Endothelial cell of umbilical vein (primary cell): Measurements from ENCODE around the gene MRAS. TPM values are rescaled to one million over a fixed set of nuclear protein-coding genes. Genes with fewer than 3 reads are reported as not detected.

ENCODE experiments used
- BruUV-seq: library from RNA; stranded (reverse); fragments of 400-500 nt; replicated peaks from 2 replicates; lab custom pipeline; 2021; lab: Mats Ljungman, UMichigan
- CTCF ChIA-PET: fragments of 300-600, 350-600 bp; sonication (Branson Sonifier 250); formaldehyde crosslinking; loops from one replicate; lab custom pipeline; 2021; ENCODE audit warnings: antibody characterized with exemption, inconsistent platforms; lab: Charles Lee
- POLR2A ChIA-PET: fragments of 300-600, 350-600 bp; sonication (Branson Sonifier 250); formaldehyde crosslinking; loops from one replicate; lab custom pipeline; 2021; ENCODE audit warnings: antibody characterized with exemption, inconsistent platforms; lab: Charles Lee
- DNase-seq: peaks from one replicate; pipeline ENCODE4 v3.0.0-alpha.2; 2011; ENCODE audit warnings: low read depth, low spot score
- FAIRE-seq: peaks from 2 replicates; lab custom pipeline; 2011; peaks lifted over from hg19 to GRCh38; lab: Jason Lieb, UNC
- H2AFZ ChIP-seq: 2 replicates; pipeline ENCODE4 v1.6.0; 2012; ENCODE audit warnings: low read depth, low read length, control low read depth, inconsistent platforms
- H3K27ac ChIP-seq: 2 replicates; pipeline ENCODE4 v1.5.1; 2011; ENCODE audit warnings: low read depth, mild to moderate bottlenecking, control low read depth, low read length, moderate library complexity; ENCODE audit not compliant: insufficient read depth
- H3K27me3 ChIP-seq, 2 experiments: 2 replicates each; pipeline versions ENCODE4 v1.6.0 to v1.6.1; 2011; ENCODE audit warnings: low read length in 2 of 2, mixed read lengths in 1 of 2; ENCODE audit not compliant: control insufficient read depth in 2 of 2, insufficient read depth in 2 of 2
- H3K36me3 ChIP-seq, 2 experiments: 2 replicates in 1 of 2; 3 replicates in 1 of 2; pipeline ENCODE4 v1.5.1; 2011; ENCODE audit warnings: low read length in 2 of 2, mild to moderate bottlenecking in 1 of 2, moderate library complexity in 1 of 2; ENCODE audit not compliant: control insufficient read depth in 2 of 2, insufficient read depth in 2 of 2; ENCODE audit errors: extremely low read depth in 1 of 2
- H3K4me1 ChIP-seq: 3 replicates; pipeline ENCODE4 v1.5.1; 2011; ENCODE audit warnings: mild to moderate bottlenecking, low read length; ENCODE audit not compliant: control insufficient read depth, insufficient read depth; ENCODE audit errors: extremely low read depth
- H3K4me2 ChIP-seq: 2 replicates; pipeline ENCODE4 v1.6.1; 2011; ENCODE audit warnings: low read length, control low read depth, mixed read lengths; ENCODE audit not compliant: insufficient read depth
- H3K4me3 ChIP-seq, 3 experiments: fragments of 200-600 bp in 1 of 3; sonication (generic), shearing (Covaris generic) in 1 of 3; replicated peaks in 1 of 3; 2 replicates each; pipeline ENCODE4 v1.5.1; 2011 to 2016; ENCODE audit warnings: control low read depth in 3 of 3, low read length in 3 of 3, mild to moderate bottlenecking in 2 of 3, inconsistent platforms in 1 of 3, low read depth in 1 of 3, moderate library complexity in 1 of 3; ENCODE audit not compliant: insufficient read depth in 1 of 3
- H3K79me2 ChIP-seq: 2 replicates; pipeline ENCODE4 v1.6.0; 2012; ENCODE audit warnings: low read length, inconsistent platforms; ENCODE audit not compliant: control insufficient read depth, insufficient read depth
- H3K9ac ChIP-seq: replicated peaks from 2 replicates; pipeline ENCODE3; 2011; ENCODE audit warnings: low read length, control low read depth; ENCODE audit not compliant: insufficient read depth; ENCODE audit errors: extremely low read depth
- H3K9me1 ChIP-seq: replicated peaks from 3 replicates; pipeline ENCODE4 v1.6.0; 2011; ENCODE audit warnings: mild to moderate bottlenecking, low read length; ENCODE audit not compliant: control insufficient read depth, insufficient read depth; ENCODE audit errors: extremely low read depth
- H3K9me3 ChIP-seq: replicated peaks from 2 replicates; pipeline ENCODE4 v1.5.1; 2012; ENCODE audit warnings: low read length, inconsistent platforms; ENCODE audit not compliant: control insufficient read depth, insufficient read depth
- H4K20me1 ChIP-seq: replicated peaks from 2 replicates; pipeline ENCODE3; 2011; ENCODE audit warnings: mild to moderate bottlenecking, low read length; ENCODE audit not compliant: control insufficient read depth, insufficient read depth; ENCODE audit errors: extremely low read depth
- CTCF ChIP-seq, 2 donors: IDR thresholded peaks; 1 replicate in 1 of 2; 2 replicates in 1 of 2; pipeline ENCODE4 v1.5.1; 2011; ENCODE audit warnings: low read length in 2 of 2, mild to moderate bottlenecking in 2 of 2, moderate library complexity in 2 of 2, control low read depth in 1 of 2, inconsistent platforms in 1 of 2, low read depth in 1 of 2; ENCODE audit not compliant: insufficient read depth in 1 of 2; ENCODE audit errors: extremely low read depth in 1 of 2
- EZH2 ChIP-seq: IDR thresholded peaks from 2 replicates; pipeline ENCODE4 v1.6.1; 2012; ENCODE audit warnings: borderline replicate concordance, low read depth, mild to moderate bottlenecking, moderate library complexity, low read length, inconsistent platforms; ENCODE audit not compliant: severe bottlenecking
- FOS ChIP-seq: IDR thresholded peaks from 2 replicates; pipeline ENCODE4 v1.6.1; 2011; ENCODE audit warnings: mild to moderate bottlenecking, low read length, moderate library complexity, borderline replicate concordance; ENCODE audit not compliant: insufficient read depth
- GATA2 ChIP-seq: IDR thresholded peaks from 2 replicates; pipeline ENCODE4 v1.7.0; 2011; ENCODE audit warnings: low read depth, mild to moderate bottlenecking, moderate library complexity, mixed read lengths, low read length; ENCODE audit not compliant: insufficient read length, insufficient read depth
- JUN ChIP-seq: IDR thresholded peaks from 2 replicates; pipeline ENCODE4 v1.6.1; 2011; ENCODE audit warnings: borderline replicate concordance, low read depth; ENCODE audit not compliant: insufficient read length, insufficient read depth
- MAX ChIP-seq: IDR thresholded peaks from 2 replicates; pipeline ENCODE4 v1.6.1; 2011; ENCODE audit not compliant: insufficient read depth, insufficient read length
- MYC ChIP-seq: IDR thresholded peaks from one replicate; pipeline ENCODE4 v1.6.1; 2011; ENCODE audit warnings: mild to moderate bottlenecking, low read depth, low read length
- POLR2A ChIP-seq: IDR thresholded peaks from 2 replicates; pipeline ENCODE4 v1.6.1; 2012; ENCODE audit warnings: low read depth, mild to moderate bottlenecking, control low read depth, low read length
- POLR2AphosphoS5 ChIP-seq: IDR thresholded peaks from 2 replicates; pipeline ENCODE4 v1.6.1; 2012; ENCODE audit warnings: low read depth, mild to moderate bottlenecking, control low read depth, low read length, moderate library complexity; ENCODE audit not compliant: insufficient read depth
- dilution Hi-C: fragments of 300-500 bp; cut with MboI; formaldehyde crosslinking; loops from one replicate; pipeline ENCODE4 v1.15.0; 2019; ENCODE audit warnings: low sequenced_read_pairs; ENCODE audit not compliant: extremely low pct_ligation_motif_present
- intact Hi-C: fragments of 100-400 bp; cut with micrococcal nuclease; formaldehyde crosslinking; loops from one replicate; pipeline ENCODE4 v1.10.0; 2022
- polyA plus RNA-seq, 4 experiments: library from polyadenylated mRNA; depleted of rRNA in 3 of 4; stranded (reverse) in 3 of 4; unstranded in 1 of 4; fragments of >200 nt; gene quantifications; 2 replicates each; pipeline versions ENCODE4 v1.2.1 to v1.2.3, GENCODE V29; 2011 to 2012; ENCODE audit warnings: missing spikeins in 1 of 4
- total RNA-seq: library from RNA; stranded (reverse); gene quantifications from 2 replicates; pipeline ENCODE4 v1.2.3, GENCODE V29; 2021

The MRAS gene
- total and polyA plus RNA-seq, 2 donors (not counting 3 experiments of a cell fraction or from before 2014, with no cell fraction given) = 14.6 to 16.5 TPM

- ChIA-PET CTCF (interaction anchor here (2.2 kb wide), 1 partner anchor 483 kb away, joined by 7 read pairs; no protein-coding TSS in a partner anchor), POLR2A (no interaction called here)
- Histone ChIP-seq H4K20me1 (no peaks in the 10 kb centered on the region), H3K4me3 (no peak overlapping the region), H3K9me3 (no peaks in the 10 kb centered on the region), H2AFZ (no peak overlapping the region), H3K36me3 (no peaks in the 10 kb centered on the region), H3K4me2 (no peak overlapping the region), H3K4me1 (no peaks in the 10 kb centered on the region), H3K79me2 (no peaks in the 10 kb centered on the region), H3K27ac (no peak overlapping the region), H3K9ac (no peak overlapping the region), H3K9me1 (no peaks in the 10 kb centered on the region), H3K27me3 (peaks cover 13% of the 10 kb centered on the region in 2 experiments)
- dilution Hi-C loops (no loop called here), intact Hi-C loops (no loop called here)
- TF ChIP-seq GATA2 = no peak
- no peak for TF ChIP-seq MAX
- TF ChIP-seq JUN = no peak
- TF ChIP-seq CTCF (IDR thresholded peaks at IDR 0.05; ENCODE audit: extremely low read depth in 1 of 2, insufficient read depth in 1 of 2, low read depth in 1 of 2, low read length in 2 of 2) = no peak
- BruUV-seq = no TSS peak
- DNase-seq (no peak), FAIRE-seq (no peak)
Observed at GRCh38 chr3:138440596-138440995, 92.2 kb downstream of the MRAS start.

- Histone ChIP-seq H3K9me1 (no peaks in the 10 kb centered on the region), H4K20me1 (no peaks in the 10 kb centered on the region), H3K4me3 (no peak overlapping the region), H3K9me3 (no peaks in the 10 kb centered on the region), H3K27me3 (peaks cover 6 to 8% of the 10 kb centered on the region in 2 experiments), H3K27ac (no peak overlapping the region), H3K9ac (no peak overlapping the region), H3K36me3 (no peaks in the 10 kb centered on the region), H3K4me2 (no peak overlapping the region), H2AFZ (no peak overlapping the region), H3K79me2 (no peaks in the 10 kb centered on the region), H3K4me1 (no peaks in the 10 kb centered on the region)
- CTCF ChIA-PET = interaction anchor here (2.2 kb wide), 1 partner anchor 482 kb away, joined by 7 read pairs; no protein-coding TSS in a partner anchor
- BruUV-seq = no TSS peak
- POLR2A ChIA-PET = no interaction called here
- FAIRE-seq = no peak
- DNase-seq = no peak
- dilution Hi-C loops = no loop called here
- intact Hi-C loops = no loop called here
- no peak for TF ChIP-seq MAX
- TF ChIP-seq POLR2AphosphoS5 = no peak
- TF ChIP-seq EZH2 = no peak
- TF ChIP-seq CTCF (IDR thresholded peaks at IDR 0.05; ENCODE audit: extremely low read depth in 1 of 2, insufficient read depth in 1 of 2, low read depth in 1 of 2, low read length in 2 of 2) = no peak
- TF ChIP-seq GATA2 = no peak
- TF ChIP-seq MYC = no peak
- TF ChIP-seq FOS = no peak
- TF ChIP-seq POLR2A = no peak
- TF ChIP-seq JUN = no peak
Observed at GRCh38 chr3:138441256-138441655, 92.9 kb downstream of the MRAS start.
